ENCODE measurements around the gene VWA8.
"Not testable (repeated sequence)": the region's sequence is repeated elsewhere in the genome, so short reads cannot be mapped to it uniquely, and the experiment has no call there.

VWA8 gene

GRCh38 chr13:41842036-41842620 is 118.8 kb downstream of the VWA8 start:
- no peak for DNase-seq

GRCh38 chr13:41837629-41838028 is 123.3 kb downstream of the VWA8 start:
- no peak for DNase-seq

- DNase-seq = no peak
These were observed 125.0 kb downstream of the VWA8 start for GRCh38 chr13:41835871-41836270.

- DNase-seq = not testable (repeated sequence)
These were observed 126.2 kb downstream of the VWA8 start for GRCh38 chr13:41834697-41835096.

GRCh38 chr13:41833831-41834230 is 127.1 kb downstream of the VWA8 start:
- DNase-seq = no peak

GRCh38 chr13:41833201-41833600 is 127.7 kb downstream of the VWA8 start:
- DNase-seq = no peak

GRCh38 chr13:41827507-41828213 is 133.2 kb downstream of the VWA8 start:
- no peak for DNase-seq

GRCh38 chr13:41825691-41826090 is 135.2 kb downstream of the VWA8 start:
- no peak for DNase-seq

GRCh38 chr13:41823476-41823875 is 137.4 kb downstream of the VWA8 start:
- DNase-seq = no peak

GRCh38 chr13:41822560-41822959 is 138.3 kb downstream of the VWA8 start:
- DNase-seq = no peak

- DNase-seq = no peak
These were observed 139.7 kb downstream of the VWA8 start for GRCh38 chr13:41821238-41821594.

GRCh38 chr13:41820581-41821237 is 140.2 kb downstream of the VWA8 start:
- no peak for DNase-seq

- no peak for DNase-seq
These were observed 144.9 kb downstream of the VWA8 start for GRCh38 chr13:41816057-41816456.

- no peak for DNase-seq
These were observed 147.5 kb downstream of the VWA8 start for GRCh38 chr13:41813426-41813825.

GRCh38 chr13:41812851-41813250 is 148.1 kb downstream of the VWA8 start:
- DNase-seq = no peak

- DNase-seq = no peak
These were observed 148.7 kb downstream of the VWA8 start for GRCh38 chr13:41812237-41812636.

GRCh38 chr13:41811588-41812021 is 149.3 kb downstream of the VWA8 start:
- DNase-seq = no peak

GRCh38 chr13:41809962-41810361 is 150.9 kb downstream of the VWA8 start:
- no peak for DNase-seq

- DNase-seq = not testable (repeated sequence)
These were observed 157.5 kb downstream of the VWA8 start for GRCh38 chr13:41803445-41803735.

GRCh38 chr13:41802684-41803444 is 158.0 kb downstream of the VWA8 start:
- DNase-seq = no peak

- DNase-seq = no peak
These were observed 158.7 kb downstream of the VWA8 start for GRCh38 chr13:41802043-41802683.

GRCh38 chr13:41791056-41791455 is 169.9 kb downstream of the VWA8 start:
- no peak for DNase-seq

GRCh38 chr13:41788552-41788951 is 172.4 kb downstream of the VWA8 start:
- DNase-seq = no peak
